MCF 10A (cell line): ENCODE results near the gene NKD1. TPM values are rescaled to one million over a fixed set of nuclear protein-coding genes. Genes with fewer than 3 reads are reported as not detected.

Experiments used
- BruUV-seq: library from RNA; stranded (reverse); fragments of 400-500 nt; replicated peaks from 2 replicates; lab custom pipeline; 2021; lab: Mats Ljungman, UMichigan
- CTCF ChIA-PET: fragments of 300-600 bp; sonication (Branson Sonifier 250); formaldehyde crosslinking; extraction: SDS; loops from one replicate; lab custom pipeline; 2021; ENCODE audit warnings: antibody characterized with exemption, inconsistent platforms; lab: Yijun Ruan, JAX
- POLR2A ChIA-PET: fragments of 300-600, 350-650 bp; sonication (Branson Sonifier 250); formaldehyde crosslinking; extraction: SDS; loops from one replicate; lab custom pipeline; 2020; ENCODE audit warnings: antibody characterized with exemption, inconsistent platforms; lab: Yijun Ruan, JAX
- DNase-seq: peaks from one replicate; pipeline ENCODE4 v3.0.0-alpha.2; 2018; ENCODE audit not compliant: unreplicated experiment
- H3K27ac Mint-ChIP-seq: one replicate; pipeline ENCODE4 v1.8.0; 2022; ENCODE audit warnings: mild to moderate bottlenecking, low read depth, mixed read lengths; ENCODE audit not compliant: unreplicated experiment
- H3K27me3 Mint-ChIP-seq: one replicate; pipeline ENCODE4 v1.8.0; 2022; ENCODE audit warnings: mixed read lengths; ENCODE audit not compliant: insufficient read depth, unreplicated experiment
- H3K36me3 Mint-ChIP-seq: one replicate; pipeline ENCODE4 v1.8.0; 2022; ENCODE audit warnings: mild to moderate bottlenecking, moderate library complexity, mixed read lengths; ENCODE audit not compliant: insufficient read depth, unreplicated experiment
- H3K4me1 Mint-ChIP-seq: one replicate; pipeline ENCODE4 v1.8.0; 2022; ENCODE audit warnings: mixed read lengths; ENCODE audit not compliant: insufficient read depth, unreplicated experiment
- H3K4me3 Mint-ChIP-seq: one replicate; pipeline ENCODE4 v1.8.0; 2022; ENCODE audit warnings: mild to moderate bottlenecking, moderate library complexity, mixed read lengths; ENCODE audit not compliant: unreplicated experiment
- H3K9me3 Mint-ChIP-seq: one replicate; pipeline ENCODE4 v1.8.0; 2022; ENCODE audit warnings: mixed read lengths; ENCODE audit not compliant: unreplicated experiment
- CTCF ChIP-seq: fragments of 200-600 bp; IDR thresholded peaks from one replicate; pipeline ENCODE4 v1.8.0; 2022; ENCODE audit warnings: antibody characterized with exemption, mild to moderate bottlenecking; ENCODE audit not compliant: unreplicated experiment
- intact Hi-C: fragments of 100-400 bp; cut with micrococcal nuclease; formaldehyde crosslinking; loops from 2 replicates; pipeline ENCODE4 v1.14.1; 2022
- total RNA-seq: library from RNA; stranded (reverse); gene quantifications from 2 replicates; pipeline ENCODE4 v1.2.3, GENCODE V29; 2022

The NKD1 gene
- total RNA-seq, 1 experiment from 2014 or later: 0.07 TPM

DNA sequence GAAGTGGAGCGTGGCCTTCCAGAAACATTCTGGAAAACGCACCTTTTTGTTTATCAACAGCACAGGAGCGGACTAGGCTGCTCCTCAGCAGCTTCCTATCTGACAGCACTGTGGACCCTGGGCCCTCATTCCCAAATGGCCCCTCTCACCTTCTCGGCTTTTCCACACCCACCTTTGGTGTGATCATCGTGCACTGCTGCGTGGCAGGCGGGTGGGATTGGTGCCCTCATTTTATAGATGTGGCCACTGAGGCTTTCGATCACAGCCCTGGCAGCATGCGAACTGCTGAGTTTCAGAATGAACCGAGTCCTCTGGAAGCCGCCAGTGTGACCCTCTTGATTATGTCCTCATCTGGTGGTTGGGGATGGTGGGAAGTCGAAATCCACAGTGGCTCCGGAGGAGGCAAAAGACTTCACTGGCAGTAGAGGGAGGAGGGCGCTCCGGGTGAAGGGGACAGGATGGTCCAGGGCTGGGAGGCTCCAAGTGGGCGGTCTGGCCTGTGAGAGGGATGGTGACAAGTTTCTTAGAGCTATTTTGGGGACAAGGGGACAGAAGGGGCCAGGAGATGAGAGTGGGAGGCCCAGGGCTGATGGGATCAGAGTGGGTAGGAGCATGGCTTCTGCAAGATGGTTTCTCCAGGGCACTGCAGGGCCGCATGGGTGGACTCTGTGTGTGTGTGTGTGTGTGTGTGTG is 49.5 kb downstream of the NKD1 start:
- ChIA-PET CTCF (interaction anchor here (1.1 kb wide), 1 partner anchor 10 kb away, joined by 3 read pairs; no protein-coding TSS in a partner anchor), POLR2A (no interaction called here)
- no peaks in the 10 kb centered on the region for H3K9me3 Mint-ChIP-seq
- no peak for DNase-seq
- BruUV-seq: no TSS peak
- TF ChIP-seq CTCF: no peak
- H3K27me3 Mint-ChIP-seq: no peaks in the 10 kb centered on the region
- intact Hi-C loops: no loop called here
- peaks cover 5% of the 10 kb centered on the region for H3K4me1 Mint-ChIP-seq
- H3K4me3 Mint-ChIP-seq: no peak overlapping the region
- no peak overlapping the region for H3K27ac Mint-ChIP-seq
- no peaks in the 10 kb centered on the region for H3K36me3 Mint-ChIP-seq

GRCh38 chr16:50598256-50598894 is 50.2 kb downstream of the NKD1 start:
- H3K4me3 Mint-ChIP-seq: no peak overlapping the region
- H3K4me1 Mint-ChIP-seq: peaks cover 7% of the 10 kb centered on the region
- TF ChIP-seq CTCF: no peak
- no TSS peak for BruUV-seq
- H3K36me3 Mint-ChIP-seq: no peaks in the 10 kb centered on the region
- no peaks in the 10 kb centered on the region for H3K9me3 Mint-ChIP-seq
- ChIA-PET POLR2A (no interaction called here), CTCF (interaction anchor here (1.1 kb wide), 2 partner anchors 28 to 224 kb away, joined by 3 read pairs; no protein-coding TSS in a partner anchor)
- no peaks in the 10 kb centered on the region for H3K27me3 Mint-ChIP-seq
- H3K27ac Mint-ChIP-seq: no peak overlapping the region
- intact Hi-C loops: no loop called here
- DNase-seq: no peak

- POLR2A ChIA-PET: no interaction called here
- BruUV-seq: no TSS peak
- peaks cover 7% of the 10 kb centered on the region for H3K4me1 Mint-ChIP-seq
- intact Hi-C loops: no loop called here
- CTCF ChIA-PET: interaction anchor here (1.1 kb wide), 2 partner anchors 28 to 225 kb away, joined by 3 read pairs; no protein-coding TSS in a partner anchor
- no peak for TF ChIP-seq CTCF
- H3K27me3 Mint-ChIP-seq: no peaks in the 10 kb centered on the region
- H3K27ac Mint-ChIP-seq: no peak overlapping the region
- H3K9me3 Mint-ChIP-seq: no peaks in the 10 kb centered on the region
- no peaks in the 10 kb centered on the region for H3K36me3 Mint-ChIP-seq
- no peak for DNase-seq
- H3K4me3 Mint-ChIP-seq: no peak overlapping the region
These were observed 50.8 kb downstream of the NKD1 start for GRCh38 chr16:50598936-50599361.

- no TSS peak for BruUV-seq
- H3K4me3 Mint-ChIP-seq: no peak overlapping the region
These were observed 51.3 kb downstream of the NKD1 start for GRCh38 chr16:50599494-50599893.

More at GRCh38 chr16:50599494-50599893, 51.3 kb downstream of the NKD1 start:
- TF ChIP-seq CTCF: no peak
- H3K4me1 Mint-ChIP-seq: peaks cover 7% of the 10 kb centered on the region
- no peaks in the 10 kb centered on the region for H3K27me3 Mint-ChIP-seq
- intact Hi-C loops: no loop called here
- no peak overlapping the region for H3K27ac Mint-ChIP-seq
- H3K36me3 Mint-ChIP-seq: no peaks in the 10 kb centered on the region
- no peak for DNase-seq
- ChIA-PET CTCF (interaction anchor here (1.1 kb wide), 1 partner anchor 29 kb away, joined by 3 read pairs; no protein-coding TSS in a partner anchor), POLR2A (no interaction called here)
- H3K9me3 Mint-ChIP-seq: no peaks in the 10 kb centered on the region
